Right hindlimb (tissue), 1 donor: Measurements from ENCODE around the gene ABCA7.

Experiments
- DNase-seq: peaks from one replicate; pipeline ENCODE4 v3.0.0-alpha.2; 2018

The ABCA7 gene

DNA sequence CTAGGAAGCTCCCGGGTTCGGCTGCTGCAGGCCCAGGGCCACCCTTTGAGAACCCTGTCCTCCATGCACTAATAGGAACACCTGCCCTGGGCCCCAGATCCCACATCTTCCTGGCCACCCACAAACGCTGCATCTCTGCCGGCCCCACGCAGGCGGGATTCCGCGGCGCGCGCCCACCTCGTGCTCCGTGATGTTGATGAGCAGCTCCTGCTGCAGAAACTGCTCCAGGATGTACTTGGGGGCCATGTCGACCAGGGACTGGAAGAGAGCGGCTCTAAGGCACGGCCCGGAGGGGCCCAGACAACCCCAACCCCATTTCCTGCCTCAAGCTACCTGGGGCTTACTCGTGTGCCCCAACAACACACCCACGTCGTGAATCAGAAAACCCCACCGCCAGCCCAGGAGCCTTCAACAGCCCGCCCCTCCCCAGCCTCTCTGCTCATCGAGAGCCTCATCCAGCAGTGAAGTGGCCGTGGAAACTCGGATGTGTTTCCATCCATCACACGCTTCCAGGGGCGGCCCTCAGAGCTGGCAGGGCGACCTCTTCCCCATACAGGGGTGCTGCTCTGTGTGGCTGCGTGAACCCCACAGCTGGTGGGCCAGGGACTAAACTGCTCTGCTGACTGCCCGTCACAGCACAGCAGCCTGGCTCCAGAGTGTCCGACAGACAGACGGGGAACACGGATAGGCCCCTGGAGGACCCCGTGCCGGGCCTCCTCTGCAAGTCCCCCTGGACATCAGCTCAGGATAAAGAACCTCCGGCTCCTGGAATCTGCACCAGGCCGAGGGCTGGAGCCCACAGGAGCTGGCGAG lies 51.0 kb downstream of the ABCA7 start:
- DNase-seq, result peak; percentile 16

DNA sequence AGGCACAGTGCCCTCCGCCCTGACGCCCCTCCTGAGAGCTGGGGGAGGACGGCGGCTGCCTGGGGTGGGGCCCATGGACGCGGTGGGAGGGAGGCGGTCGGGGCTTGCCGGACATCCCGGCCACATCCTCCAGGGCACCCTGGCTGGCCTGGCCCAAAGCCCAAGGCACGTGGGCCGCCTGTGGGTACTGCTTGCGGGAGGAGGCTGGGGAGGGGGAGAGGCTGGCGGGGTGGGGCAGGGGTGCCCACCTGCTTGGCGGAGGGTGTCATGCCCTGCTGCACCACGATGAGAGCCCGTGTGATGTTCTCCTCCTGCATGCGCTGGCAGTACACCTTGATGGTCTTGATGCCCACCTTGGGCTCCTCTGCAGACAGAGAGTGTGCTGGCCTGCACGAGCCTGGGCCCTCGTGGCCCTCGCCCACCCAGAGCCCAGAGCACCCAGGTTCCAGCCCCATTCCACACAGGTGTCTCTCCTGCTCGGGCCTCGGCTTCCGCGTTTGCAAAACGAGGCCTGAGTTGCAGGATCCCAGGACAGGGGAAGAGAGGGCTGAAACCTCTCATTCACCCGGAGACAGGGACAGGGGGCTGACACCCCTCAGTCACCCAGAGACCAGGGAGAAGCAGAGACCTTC lies 51.8 kb downstream of the ABCA7 start:
- DNase-seq, result no peak

DNA sequence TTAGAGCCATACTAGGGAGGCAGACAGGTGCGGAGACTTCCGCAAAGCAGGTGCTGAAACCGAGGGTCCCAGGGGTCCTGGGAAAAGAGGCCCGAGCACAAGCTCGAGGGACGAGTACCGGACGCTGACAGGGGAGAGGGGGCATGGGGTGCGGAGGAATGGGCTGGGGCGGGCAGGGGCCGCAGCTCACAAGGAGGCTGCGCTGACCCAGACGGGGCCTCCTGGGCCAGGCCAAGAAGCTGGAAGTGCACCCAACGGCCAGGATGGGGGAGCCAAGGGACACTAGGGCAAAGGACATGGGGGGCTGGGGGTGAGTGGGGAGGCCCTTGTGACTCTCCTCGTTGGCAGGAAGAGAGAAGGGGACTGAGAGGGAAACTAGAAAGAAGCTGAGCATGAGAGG lies 53.4 kb downstream of the ABCA7 start:
- DNase-seq, result no peak

DNA sequence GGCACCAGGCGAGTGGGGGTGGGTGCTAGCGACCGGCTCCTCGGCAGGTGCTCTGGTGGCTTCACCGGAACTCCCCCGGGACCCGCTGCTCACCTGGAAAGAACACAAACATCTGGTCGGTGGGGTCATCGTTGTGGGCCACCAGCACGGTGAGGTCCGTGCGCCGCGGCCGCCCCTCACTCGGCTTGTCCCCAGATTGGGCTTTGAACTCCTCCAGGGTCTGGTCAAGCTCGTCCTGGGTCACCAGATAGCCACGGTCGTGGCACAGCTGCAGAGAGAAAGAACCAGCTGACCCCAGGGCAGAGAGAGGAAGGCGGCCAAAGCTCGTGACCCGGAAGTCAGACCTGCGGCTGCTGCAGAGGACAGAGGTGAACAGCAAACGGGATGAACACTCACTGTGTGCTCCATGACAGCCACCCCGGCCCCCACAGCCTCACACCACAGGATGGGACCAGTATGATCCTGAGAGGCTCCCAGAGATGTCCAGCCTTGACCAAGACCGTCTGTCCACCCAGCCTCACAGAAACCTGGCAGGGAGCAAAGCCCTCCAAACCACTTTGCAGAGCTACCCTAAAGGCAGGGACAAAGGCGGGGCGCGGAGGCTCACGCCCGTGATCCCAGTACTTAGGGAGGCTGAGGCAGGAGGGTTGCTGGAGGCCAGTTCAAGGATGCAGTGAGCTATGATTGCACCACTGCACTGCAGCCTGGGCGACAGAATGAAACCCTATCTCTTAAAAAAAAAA lies 54.1 kb downstream of the ABCA7 start:
- DNase-seq, result no peak

GRCh38 chr19:1094655-1094977 lies 54.7 kb downstream of the ABCA7 start:
- DNase-seq, result no peak

- peak; percentile 98 for DNase-seq
These were observed 55.2 kb downstream of the ABCA7 start, which contains the start of gene POLR2E for GRCh38 chr19:1094978-1095701. TSS of gene POLR2E (minus strand) at chr19:1095375. CDS start at chr19:1095315, 60 bp downstream.

DNA sequence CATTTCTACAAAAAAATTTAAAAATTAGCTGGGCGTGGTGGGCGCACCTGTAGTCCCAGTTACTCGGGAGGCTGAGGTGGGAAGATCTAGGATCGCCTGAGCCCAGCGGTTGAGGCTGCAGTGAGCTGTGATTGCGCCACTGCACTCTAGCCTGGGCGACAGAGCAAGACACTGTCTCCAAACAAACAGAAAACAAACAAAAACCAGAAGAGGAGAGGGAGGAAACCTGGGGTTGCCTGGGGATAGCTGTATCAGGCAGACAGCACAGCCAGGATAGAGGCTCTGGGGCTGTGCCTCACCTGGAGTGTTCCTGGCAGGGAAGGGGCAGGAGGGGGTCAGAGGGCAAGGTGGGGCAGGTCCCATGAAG lies 57.9 kb downstream of the ABCA7 start:
- no peak for DNase-seq

DNA sequence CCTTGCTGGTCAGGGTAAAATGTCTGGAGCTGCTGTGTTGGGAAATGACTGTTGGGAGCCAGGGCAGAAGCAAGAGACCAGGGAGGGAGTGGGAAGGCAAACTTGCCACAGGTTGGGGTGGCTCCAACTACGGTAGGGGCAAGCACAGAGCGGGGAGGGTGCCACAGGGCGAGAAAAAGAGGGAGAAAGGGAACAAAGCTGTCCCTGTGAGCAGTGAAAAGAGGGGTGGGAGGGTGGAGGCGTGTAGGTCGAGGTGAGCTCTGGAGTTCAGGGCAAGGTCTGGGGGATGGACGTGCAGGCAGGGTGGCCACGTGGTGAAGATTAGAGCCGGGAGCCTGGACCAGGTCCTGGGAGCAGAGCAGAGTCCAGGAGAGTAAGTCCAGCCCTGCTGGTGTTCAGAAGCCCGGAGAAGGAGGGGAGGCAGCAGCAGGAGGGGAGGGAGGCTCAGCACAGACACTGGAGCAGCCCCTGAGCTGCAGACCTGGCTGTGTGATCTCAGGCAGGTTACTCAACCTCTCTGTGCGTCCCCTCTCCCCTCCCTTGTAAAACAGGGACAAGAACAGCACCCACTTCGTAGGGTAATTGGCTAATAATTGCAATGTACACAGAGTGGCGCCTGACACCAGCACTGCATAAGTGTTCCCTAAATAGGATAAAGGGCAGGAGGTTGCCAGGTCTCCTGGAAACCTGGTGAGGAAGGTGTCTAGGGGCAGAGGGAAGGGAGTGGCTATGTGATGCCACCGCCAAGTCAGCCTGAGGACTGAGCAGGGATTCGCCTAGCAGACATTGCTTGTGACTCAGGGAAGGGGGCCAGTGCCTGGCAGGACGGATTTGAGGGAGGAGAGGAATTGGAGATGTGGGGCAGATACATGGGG lies 58.5 kb downstream of the ABCA7 start:
- DNase-seq, result no peak

DNA sequence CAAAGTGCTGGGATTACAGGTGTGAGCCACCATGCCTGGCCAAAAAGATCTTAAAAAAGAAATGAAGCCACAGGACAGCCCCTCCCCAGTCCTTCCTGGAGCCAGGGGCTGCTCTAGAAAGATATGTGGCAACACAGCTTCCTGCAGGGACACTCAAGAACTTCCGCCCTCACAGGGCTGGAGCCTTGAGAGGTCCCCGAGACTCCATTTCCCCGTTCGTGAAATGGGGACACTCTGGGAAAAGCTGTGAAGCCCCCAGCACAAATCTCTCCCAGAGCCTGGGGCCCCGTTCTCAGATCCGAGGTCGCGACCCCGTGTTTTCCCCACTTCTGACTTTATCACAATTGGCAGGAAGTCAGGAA lies 61.4 kb downstream of the ABCA7 start:
- DNase-seq, result no peak

- no peak for DNase-seq
These were observed 62.7 kb downstream of the ABCA7 start for GRCh38 chr19:1102407-1103131.

- no peak for DNase-seq
These were observed 63.3 kb downstream of the ABCA7 start for GRCh38 chr19:1103132-1103707.

- DNase-seq, result peak; percentile 100
These were observed 63.9 kb downstream of the ABCA7 start, which contains the start of gene GPX4 for GRCh38 chr19:1103708-1104310. TSS of gene GPX4 (plus strand) at chr19:1103994. CDS start at chr19:1104044, 50 bp downstream.

GRCh38 chr19:1104311-1105007 lies 64.6 kb downstream of the ABCA7 start:
- peak; percentile 80 for DNase-seq

GRCh38 chr19:1105008-1105872 lies 65.3 kb downstream of the ABCA7 start:
- DNase-seq, result no peak

DNA sequence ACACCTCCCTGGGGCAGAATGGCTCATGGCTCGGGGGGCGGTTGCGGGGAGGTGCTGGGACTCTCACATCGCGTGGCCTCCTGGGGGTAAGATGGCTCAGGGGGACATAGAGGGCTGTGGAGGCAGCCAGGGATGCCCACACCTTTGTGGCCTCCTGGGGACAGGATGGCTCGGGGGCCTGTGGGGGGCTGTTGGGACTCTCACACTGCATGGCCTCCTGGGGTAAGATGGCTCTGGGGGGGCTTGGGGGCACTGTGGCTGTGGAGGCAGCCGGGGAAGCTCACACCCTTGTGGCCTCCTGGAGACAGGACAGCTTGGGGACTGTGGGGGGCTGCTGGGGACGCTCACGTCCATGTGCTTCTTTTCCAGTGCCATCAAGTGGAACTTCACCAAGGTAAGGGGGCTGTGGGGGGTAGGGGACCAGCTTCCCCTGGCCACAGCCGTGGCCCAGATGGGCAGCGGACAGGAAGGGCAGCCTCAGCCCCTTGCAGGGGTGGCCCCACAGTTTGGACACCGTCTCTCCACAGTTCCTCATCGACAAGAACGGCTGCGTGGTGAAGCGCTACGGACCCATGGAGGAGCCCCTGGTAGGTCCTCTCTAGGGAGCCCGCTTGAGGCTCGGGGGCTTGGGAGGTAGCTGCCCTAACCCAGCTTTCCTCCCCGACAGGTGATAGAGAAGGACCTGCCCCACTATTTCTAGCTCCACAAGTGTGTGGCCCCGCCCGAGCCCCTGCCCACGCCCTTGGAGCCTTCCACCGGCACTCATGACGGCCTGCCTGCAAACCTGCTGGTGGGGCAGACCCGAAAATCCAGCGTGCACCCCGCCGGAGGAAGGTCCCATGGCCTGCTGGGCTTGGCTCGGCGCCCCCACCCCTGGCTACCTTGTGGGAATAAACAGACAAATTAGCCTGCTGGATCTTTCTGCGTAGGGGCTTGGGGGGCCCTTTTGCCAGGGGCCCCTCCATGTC lies 66.2 kb downstream of the ABCA7 start:
- DNase-seq, result no peak

DNA sequence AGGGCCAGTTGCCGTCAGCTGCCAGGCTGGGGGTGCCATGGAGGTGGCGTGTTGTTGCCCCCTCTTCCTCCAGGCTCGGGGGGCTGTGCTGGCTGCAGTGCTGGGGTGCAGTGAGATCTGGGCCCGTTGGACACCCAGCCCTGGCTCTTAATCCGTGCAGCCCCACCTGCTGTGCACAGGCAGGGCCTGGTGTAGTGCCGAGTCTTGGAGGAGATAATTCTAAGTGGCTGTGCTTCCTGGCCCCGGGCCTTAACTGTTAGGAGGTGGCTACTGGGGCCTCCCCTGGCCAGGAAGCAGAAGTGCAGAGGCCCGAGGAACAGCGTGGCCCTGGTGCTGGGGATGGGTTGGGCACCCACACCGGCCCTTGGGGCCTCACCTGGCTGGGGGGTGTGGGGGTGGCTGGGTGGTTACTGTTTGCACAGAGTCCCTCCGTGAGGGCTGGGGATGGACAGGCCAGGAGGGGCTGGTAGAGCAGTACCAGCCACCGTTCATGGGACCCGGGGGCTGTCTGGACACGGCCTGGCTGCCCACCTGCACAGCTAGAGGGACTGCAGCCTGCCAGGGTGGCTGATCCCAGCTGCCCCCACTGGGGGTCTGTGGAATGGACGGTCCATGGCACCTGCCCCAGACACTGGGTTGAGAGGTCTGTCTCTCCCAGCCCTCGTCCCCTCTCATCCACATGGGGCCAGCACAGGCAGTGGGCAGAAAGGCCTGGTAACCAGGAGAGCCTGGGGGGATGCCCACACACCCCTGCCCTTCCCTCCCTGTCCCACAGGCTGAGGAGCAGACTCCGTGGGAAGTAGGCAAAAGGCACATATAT lies 67.1 kb downstream of the ABCA7 start:
- no peak for DNase-seq
